GM21360 (cell line): ENCODE data around the gene OPTC.

Experiments
- ATAC-seq: cut with Tn5 transposase; IDR thresholded peaks from one replicate; pipeline ENCODE4 v1.9.1; 2021; ENCODE audit warnings: mild to moderate bottlenecking, moderate library complexity; ENCODE audit not compliant: unreplicated experiment

OPTC gene

DNA sequence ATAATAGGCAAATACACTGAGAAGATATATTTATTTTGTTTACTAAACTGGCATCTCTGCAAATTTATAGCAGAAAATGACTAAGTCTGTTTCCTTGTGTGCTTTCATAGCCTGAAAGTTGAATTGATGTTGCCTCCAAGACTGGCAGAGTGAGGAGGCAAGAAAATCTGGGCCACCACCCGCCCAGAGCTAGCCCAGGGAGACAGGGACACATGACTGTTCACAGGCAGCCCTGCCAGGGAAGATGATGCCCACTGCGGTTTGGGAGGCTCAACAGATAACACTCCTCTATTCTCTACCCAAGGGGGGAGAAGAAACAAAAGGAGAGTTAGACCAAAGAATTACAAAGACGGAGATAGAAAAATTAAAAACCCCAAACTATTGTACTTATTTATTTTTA, 37.1 kb downstream of the OPTC start:
- ATAC-seq = no peak

DNA sequence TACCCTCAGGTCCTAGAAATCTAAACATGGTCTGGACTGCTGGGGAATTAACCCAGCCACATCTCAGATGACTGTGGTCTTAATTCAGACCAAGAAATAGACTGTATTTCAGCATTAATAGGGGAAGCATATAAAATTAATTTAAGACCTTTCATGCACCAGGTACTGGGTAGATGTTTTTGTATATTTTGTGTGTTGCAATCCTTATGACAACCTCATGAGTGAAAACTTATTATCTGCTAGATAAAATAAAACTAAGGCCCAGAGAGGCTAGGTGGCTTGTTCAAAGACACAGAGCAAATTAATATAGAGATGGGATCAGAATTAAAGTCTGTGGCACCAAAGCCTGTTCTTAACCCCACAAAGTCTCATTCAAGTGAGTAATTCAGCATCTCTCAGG, 40.1 kb downstream of the OPTC start:
- no peak for ATAC-seq

DNA sequence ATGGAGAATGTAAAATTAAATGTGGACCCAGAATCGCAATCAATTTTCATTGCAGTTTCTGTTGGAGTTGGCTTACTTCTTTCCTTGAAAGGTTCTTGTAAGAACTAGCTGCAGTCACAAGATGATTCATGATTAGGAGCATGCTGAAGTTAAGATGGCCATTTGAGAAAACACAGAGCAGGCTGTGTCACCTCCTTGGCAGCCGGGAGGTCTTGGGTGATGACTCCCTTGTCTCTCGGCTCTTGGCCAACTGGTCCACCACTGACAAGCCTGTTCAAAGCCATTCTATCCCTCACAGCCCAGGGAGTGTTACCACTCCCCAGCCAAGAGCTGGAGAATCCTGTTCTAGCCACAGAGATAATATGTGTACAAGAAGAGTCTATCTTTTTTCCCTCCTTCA, 40.6 kb downstream of the OPTC start:
- ATAC-seq = no peak

DNA sequence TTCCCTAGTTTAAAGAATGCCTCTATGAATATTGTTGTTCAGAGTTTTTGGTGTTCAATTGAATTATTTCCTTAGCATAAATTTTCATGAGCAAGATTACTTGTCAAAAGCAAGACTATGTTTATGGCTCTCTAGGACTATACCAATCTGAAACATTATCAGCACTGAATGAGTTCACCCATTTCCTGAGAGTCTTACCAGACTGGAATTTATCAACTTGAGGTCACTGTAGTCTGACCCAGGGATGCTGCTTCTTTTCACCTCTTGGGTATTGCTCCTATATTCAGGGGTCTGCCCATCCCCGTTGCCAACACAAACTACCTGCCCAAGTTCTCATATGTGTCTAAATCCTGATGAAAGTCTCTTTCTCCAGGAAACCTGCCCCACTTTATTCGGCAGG, 42.6 kb downstream of the OPTC start:
- no peak for ATAC-seq

DNA sequence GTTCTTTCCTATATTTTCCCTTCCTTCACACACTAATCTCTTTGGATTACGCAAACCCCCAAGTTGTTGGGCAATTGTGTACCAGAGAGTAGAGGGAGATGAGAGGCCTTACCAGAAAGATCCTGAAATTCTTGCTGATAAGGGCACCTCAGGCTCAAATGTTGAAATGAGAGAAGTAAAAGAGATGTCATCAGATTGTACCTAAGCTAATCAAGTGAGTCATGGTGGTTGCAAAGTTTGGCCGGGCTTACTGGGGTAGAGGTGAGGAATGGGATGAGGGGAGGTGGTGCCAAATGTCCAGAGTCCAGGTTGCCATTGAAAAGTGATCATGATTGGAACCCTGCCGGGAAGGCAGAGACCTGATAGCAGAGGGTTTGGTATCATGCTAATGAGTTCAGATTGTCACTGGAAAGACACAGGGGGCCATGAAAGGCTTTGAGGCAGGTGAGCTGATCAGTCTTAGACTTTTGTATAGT, 43.1 kb downstream of the OPTC start:
- no peak for ATAC-seq

DNA sequence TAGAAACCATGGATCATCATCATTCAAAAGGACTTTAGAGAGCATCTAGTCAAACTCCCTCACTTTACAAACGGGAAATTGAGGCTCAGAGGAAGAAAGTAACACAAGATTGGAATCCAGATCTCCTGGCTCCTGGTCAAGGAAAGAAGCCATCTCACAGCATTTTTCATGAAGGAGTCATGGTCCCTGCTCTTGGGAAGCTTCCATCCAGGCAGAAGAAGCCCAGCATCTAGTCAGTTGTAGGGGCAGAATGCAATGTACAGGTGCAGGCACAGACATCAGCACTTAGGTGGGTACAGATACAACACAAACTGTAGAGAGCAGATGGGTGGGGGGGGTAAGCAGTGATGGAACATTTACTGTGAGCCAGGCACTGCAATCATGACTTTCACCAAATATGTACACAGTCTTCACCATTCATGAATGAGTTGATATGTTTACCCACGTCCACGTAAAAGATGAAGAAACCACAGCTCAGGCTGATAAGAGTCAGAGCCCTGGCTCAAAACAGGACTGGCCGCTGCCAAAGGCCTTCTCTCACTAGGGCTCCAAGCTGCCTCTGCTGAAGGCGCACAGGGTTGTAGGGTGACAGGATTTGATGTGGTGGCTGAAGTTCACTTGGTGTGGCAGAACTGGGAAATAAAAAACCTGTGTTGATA, 44.0 kb downstream of the OPTC start:
- no peak for ATAC-seq

DNA sequence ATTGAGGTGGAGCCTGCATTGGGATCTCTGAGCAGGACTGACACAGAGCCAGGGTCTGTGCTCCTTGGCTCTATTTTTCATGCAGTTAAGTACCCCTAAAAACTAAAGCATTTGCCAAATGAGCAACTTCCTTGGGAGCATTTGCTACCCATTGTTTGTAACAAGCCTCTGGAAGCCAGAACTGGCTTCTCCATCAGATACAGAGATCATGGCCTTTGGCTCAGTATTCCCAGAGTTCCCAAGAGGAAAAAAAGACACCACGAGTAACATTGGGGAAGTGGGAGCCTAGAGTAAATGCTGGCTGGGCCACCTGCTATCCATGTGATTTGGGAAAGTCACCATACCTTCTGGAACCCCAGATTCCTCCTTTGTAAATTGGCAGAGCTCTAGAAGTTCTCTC, 44.8 kb downstream of the OPTC start:
- no peak for ATAC-seq

DNA sequence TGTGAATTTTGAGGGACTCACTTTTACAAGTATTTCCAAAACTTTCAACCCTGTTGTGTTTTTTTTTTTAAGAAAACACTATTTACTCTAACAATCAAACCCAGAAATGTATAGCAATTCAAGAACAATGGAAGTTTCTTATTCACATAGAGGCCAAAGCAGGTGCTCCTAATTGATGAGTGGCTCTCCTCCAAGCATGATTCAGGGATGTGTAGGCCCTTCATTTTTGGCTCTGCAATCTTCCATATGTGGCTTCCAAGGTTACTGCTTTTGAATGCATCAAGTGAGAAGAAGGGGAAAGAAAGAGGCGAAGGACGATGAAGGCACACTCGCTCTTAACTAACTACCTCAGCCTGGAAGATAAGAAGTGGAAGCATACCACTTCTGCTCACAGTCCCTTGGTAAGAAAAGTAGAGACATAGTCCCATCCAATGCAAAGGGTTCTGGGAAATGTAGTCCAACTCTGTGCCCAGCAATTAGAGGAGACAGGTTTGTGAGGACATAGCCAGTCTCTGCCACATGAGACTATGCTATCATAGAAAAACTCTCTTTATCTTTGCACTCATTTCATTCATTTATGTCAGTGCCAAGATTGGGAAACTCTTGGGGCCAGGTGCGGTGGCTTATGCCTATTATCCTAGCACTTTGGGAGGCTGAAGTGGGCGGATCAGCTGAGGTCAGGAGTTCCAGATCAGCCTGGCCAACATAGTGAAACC, 46.0 kb downstream of the OPTC start:
- ATAC-seq = no peak

DNA sequence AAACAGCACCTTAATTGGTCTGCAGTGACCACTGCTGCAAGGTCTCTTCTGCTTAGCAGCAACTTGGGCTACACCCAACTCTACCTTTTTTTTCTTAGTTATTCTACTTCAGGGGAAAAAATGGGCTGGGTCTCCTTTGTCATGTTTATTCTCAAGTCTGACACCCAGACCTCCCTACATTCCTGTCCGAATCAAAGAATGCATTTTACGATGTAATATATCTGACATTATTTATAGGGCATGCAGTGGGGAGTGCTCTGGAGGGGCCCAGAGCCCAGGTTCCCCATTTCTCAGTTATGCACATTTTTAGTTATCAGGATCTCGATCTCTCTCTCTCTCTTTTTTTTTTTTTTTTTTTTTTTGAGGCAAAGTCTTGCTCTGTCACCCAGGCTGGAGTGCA, 50.5 kb downstream of the OPTC start:
- no peak for ATAC-seq

DNA sequence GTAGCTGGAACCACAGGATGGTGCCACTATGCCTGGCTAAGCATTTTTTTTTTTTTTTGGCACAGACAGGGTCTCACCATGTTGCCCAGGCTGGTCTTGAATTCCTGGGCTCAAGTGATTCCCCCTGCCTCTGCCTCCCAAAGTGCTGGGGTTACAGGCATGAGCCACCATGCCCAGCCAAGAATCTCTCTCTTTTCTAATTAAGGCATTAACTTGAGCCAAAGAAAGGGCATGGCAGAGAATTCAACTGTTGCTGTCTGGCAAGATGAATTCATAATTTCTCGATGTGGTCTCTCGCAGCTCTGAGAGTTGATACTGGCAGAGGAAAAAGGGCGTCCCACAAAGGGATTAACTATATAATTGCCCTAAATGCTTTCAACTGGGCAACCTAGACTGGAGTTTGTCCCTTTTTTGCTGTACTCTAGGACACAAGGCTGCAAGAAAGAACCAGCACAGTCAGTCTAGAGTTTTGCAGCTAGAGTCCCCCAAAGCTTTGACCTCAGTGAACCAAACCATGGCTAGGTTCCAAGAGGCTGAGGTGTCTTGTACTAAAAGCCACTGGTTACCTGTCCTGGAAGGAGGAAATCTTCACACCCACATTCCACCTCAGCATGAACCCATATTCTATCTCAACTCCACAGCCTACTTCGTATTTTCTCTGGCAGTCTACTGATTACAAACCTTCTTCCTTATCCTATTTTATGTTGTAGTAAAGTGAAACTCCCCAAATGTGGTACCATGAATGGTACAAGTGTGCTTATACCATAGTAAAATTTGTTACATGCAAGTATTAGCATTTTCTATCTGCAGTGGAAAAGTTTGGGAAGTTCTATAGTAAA, 51.2 kb downstream of the OPTC start:
- ATAC-seq = no peak

DNA sequence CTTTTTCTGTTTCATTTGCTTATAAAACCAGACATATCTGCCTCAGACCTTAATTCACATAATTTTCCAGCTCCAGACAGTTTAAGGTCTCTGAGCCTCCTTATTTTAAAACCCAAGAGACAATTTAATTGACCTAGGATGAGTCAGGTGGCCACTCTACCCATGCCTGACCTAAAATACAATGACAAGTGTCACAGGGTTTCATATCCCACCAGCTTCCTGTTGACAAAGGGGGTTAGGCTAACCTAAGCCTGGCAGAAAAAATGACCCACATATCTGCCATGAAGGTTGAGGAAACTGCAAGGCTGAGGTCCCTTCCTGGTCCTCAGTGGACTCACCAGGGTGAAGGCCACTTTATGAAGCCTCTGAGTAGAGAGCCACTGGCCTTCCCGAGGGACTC, 52.3 kb downstream of the OPTC start:
- no peak for ATAC-seq

DNA sequence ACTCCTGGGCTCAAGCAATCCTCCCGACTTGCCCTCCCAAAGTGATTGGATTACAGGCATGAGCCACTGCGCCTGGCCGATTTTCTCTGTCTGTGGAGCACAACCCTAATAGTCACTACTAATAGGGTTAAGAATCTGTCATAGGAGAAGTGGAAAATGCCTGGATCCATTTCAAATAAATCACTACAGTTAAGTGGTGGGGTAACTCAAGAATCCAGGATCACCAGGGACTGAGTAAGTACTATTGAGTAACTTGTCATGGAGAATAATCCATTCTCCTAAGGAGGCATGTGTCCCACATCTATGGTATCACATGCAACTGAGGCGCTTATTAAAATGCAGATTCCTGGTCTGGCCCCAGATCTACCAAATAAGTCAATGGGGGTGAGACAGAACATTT, 53.2 kb downstream of the OPTC start:
- ATAC-seq = no peak

DNA sequence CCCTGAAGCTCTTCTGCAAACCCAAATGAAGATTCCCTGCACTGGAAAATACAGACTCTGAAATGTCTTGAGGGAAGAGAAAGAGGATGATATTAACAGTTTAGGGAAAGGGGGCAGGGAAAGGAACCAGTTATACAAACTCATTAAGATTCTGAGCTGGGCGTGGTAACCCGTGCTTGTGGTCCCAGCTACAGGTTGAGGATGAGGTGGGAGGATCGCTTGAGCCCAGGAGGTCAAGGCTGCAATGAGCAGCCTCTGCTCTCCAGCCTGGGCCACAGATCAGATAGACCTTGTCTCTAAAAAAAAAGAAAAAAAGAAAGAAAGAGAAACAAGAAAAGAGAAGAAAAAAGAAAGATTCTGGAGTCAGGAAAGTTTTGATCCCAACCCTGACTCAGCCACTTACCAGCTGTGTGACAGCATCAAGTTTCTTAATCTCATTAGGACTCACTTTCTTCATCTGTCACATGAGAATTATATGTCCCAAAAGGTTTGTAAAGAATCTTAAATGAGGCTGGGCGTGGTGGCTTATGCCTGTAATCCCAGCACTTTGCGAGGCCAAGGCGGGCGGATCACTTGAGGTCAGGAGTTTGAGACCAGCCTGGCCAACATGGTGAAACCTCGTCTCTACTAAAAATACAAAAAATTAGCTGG, 53.9 kb downstream of the OPTC start:
- no peak for ATAC-seq

DNA sequence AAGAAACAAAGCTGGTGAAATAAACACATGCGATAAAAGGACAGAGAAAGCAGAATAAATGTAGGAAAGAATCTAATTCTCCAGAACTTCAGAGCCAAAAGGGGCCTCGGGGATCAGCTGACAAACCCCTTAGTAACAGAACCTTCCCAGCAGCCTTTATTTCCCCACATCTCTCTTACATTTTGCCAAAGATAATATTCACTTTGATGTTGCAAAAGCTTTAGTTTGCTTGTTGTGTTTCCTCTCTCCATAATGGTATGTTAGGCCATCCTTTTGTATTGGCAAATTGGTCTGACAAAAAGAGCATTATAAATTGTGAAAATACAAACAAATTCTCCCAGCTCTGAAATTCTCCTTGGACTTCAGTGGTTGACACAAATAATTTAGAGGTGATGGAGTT, 54.9 kb downstream of the OPTC start:
- ATAC-seq = no peak

DNA sequence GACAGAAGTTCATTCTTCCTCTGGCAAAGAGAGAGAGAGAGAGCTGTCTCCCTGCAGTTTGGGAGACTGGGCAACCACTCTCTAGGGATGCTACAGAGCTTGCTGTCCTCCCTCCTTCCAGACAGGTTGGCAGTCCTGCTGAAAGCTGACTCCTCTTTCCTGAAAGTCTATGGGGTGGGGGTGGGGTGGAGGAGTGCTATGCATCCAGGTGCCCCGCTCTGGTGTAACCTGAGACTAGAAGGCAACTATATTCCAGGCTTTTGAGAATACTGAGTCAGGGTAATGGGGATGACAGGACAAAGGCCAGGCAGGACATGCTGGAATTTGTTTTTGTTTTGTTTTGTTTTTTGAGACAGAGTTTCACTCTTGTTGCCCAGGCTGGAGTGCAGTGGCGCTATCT, 55.4 kb downstream of the OPTC start:
- ATAC-seq = no peak

DNA sequence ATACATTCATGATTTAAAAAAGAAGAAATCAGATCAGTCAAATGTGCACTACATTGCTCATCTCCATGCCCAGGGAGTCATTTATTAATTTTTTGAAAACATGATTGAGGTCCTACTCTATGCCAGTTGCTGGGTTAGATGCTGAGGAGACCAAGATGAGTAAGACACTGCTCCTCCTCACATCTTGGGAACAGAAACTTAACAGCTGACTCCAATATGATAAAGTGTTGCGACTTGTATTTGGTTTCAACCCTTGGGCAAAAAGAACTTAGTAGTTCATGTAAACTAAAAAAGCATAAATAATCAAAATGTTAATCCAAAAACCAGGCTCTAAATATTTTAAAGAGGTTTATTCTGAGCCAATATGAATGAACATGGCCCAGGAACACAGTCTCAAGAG, 56.9 kb downstream of the OPTC start:
- no peak for ATAC-seq

DNA sequence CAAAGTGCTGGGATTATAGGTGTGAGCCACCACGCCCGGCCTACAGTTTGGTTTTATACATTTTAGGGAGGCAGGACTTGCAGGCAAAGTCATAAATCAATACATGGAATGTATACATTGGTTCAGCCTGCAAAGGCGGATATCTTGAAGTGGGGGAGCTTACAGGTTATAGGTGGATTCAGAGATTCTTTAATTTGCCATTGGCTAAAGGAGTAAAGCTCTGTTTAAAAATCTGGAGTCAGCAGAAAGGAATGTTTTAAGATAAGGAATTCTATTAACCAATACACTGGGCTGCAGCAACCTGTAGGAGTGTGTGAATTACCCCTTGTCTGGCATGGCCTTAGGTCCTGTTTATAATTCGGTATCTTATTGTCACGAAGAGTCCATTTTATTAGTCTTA, 57.6 kb downstream of the OPTC start:
- ATAC-seq = no peak

DNA sequence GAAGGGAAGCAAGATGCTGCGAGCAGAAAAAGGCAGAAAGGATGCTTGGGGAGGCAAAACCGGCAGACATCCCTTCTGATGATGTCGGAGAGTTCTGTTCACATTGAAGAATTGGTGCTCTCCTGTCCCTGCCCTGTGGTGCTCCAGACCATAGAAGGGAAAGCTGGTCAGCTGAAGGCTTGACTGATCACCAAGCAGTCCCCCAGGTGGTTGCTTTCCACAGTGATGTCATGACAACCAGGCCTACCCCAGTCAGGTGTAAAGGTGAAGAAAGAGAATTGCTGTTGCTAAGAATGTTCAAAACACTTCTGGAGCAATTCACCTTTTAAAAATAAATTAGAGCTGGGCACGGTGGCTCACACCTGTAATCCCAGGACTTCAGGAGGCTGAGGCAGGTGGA, 59.5 kb downstream of the OPTC start:
- no peak for ATAC-seq

DNA sequence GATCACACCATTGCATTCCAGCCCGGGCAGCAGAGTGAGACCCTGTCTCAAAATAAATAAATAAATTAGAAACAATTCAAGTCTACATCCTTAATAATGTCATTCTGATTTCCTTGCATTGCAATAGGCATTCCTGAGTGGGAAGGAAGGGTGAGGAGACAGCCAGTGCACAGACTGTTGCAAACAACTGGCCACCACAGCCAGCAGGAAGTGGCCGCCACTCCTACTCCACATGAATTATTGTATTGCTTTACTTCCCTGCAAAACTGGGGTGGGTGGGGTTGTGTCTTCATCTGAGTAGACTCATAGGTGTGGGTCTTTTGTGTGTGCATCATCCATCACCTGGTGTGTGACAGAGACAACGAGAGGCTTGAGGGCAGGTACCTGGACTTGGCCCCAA, 60.1 kb downstream of the OPTC start:
- ATAC-seq = no peak

DNA sequence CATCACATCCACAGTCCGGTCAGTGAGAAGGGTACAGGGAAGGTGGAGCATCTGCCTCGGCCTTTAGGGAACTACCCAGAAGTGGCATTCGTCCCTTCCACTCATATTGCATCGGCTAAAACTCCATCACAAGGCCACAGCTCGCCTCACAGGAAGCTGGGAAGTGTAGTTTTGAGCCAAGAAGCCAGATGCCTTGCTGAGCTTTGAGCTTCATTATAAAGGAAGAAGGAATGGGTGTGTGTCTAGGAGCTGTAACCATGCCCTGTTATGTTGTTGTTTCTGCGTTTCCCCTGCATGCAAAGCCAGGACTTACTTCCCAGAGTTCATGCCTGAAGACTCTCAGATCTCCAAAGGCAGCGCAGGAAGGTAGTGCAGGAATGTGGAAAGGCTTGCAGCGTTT, 61.1 kb downstream of the OPTC start:
- ATAC-seq = no peak

DNA sequence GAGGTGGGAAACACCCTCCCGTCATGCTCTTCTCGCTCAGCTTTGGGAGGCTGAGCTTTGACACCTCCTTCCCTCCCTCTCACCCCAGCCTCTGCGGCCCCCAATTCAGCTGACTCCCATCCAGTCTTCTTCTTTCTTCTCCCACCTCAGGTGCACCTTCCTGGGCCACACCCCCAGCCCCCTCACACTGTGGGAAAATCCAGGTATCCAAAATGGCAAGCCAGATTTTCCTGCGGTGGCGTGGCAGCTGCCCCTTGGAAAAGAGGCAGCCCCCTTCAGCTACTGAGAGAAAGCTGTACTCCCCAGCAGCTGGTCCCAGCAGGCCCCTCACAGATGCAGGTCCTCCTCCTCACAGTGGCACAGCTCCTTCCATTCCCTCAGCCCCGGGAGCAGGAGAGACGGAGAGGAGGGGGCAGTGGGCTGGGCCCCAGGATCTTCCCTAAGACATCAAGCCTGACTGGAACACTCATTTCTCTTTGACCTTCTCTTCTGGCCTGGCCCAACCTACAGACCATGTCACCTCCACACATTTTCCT, 61.6 kb downstream of the OPTC start:
- no peak for ATAC-seq
